Measurements from ENCODE around the gene SLC6A11. TPM values are rescaled to one million over a fixed set of nuclear protein-coding genes. Genes with fewer than 3 reads are reported as not detected.

The SLC6A11 gene
- total RNA-seq, 1 experiment from 2014 or later = 1.5 TPM

DNA sequence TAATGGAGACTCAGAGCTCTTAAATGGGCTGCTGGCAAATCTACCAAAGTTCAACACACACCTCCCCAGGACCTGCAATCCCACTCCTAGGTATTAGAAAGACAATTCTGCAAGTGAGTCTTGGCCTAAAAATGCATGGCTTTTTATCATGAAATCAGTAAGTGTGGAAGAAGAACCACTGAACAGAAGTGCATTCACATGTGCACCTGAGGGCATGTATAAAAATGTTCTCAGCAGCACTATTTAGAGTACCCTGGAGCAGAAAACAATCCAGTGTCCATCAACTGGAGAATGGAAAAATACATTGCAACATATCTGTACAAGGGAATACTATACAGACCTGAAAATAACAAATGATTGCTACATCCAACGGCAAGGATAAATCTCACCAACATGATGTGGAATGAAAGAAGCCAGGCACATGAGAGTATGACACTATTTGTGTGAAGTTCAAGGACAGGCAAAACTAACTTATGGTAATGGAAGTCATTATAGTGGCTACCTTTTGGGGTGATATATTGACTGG lies 168.4 kb downstream of the SLC6A11 start:
- no peak overlapping the region for H4K8ac ChIP-seq (replicated peaks; ENCODE audit: insufficient read length, low read depth, low read length)
- Mint-ChIP-seq H3K27ac (no peak overlapping the region), H3K4me1 (peaks cover 19 to 29% of the 10 kb centered on the region in 2 experiments), H3K27me3 (ENCODE audit: low read depth) (peaks cover 43% of the 10 kb centered on the region), H3K4me3 (no peak overlapping the region), H3K36me3 (ENCODE audit: insufficient read depth in 1 of 3, low read depth in 3 of 3) (no peaks in the 10 kb centered on the region), H3K9me3 (no peaks in the 10 kb centered on the region; a peak in 1 of 5 replicates)
- no peak overlapping the region for H3K23ac ChIP-seq (ENCODE audit: insufficient read length, low read depth, low read length)
- no peak overlapping the region for H2BK20ac ChIP-seq (ENCODE audit: low read depth, low read length, poor library complexity, severe bottlenecking)
- H3K27me3 ChIP-seq (ENCODE audit: insufficient read depth, low read length) = no peaks in the 10 kb centered on the region
- DNase-seq = no peak
- H3K18ac ChIP-seq (ENCODE audit: insufficient read length, low read depth, low read length) = no peak overlapping the region
- no peak overlapping the region for H2BK12ac ChIP-seq (ENCODE audit: insufficient read length, low read depth, low read length)
- H2BK120ac ChIP-seq (ENCODE audit: low read depth, low read length, poor library complexity, severe bottlenecking) = no peak overlapping the region
- no peak overlapping the region for H3K4me2 ChIP-seq (ENCODE audit: insufficient read depth, insufficient read length, low read length)
- H2AK5ac ChIP-seq (ENCODE audit: insufficient read length, low read length) = no peak overlapping the region
- no peak overlapping the region for H4K91ac ChIP-seq (ENCODE audit: insufficient read length, low read depth, low read length)
- H4K20me1 ChIP-seq (ENCODE audit: control insufficient read depth, insufficient read depth, insufficient read length) = no peaks in the 10 kb centered on the region
- no peak overlapping the region for H2AFZ ChIP-seq (ENCODE audit: low read length)
- H3K56ac ChIP-seq (ENCODE audit: insufficient read length, low read depth, low read length) = no peak overlapping the region
- no peak overlapping the region for H2BK15ac ChIP-seq (ENCODE audit: low read depth, low read length)
- H3K4me1 ChIP-seq (ENCODE audit: insufficient read depth, low read length) = peaks cover 2% of the 10 kb centered on the region; the same call in 1 of the 2 replicates
- no peak overlapping the region for H3K14ac ChIP-seq (ENCODE audit: insufficient read depth, low read length)
- no peak overlapping the region for H3K9ac ChIP-seq (ENCODE audit: extremely low read depth, insufficient read length, low read length)
- H3K79me2 ChIP-seq (ENCODE audit: insufficient read depth, low read length) = no peaks in the 10 kb centered on the region
- no peaks in the 10 kb centered on the region for H3K23me2 ChIP-seq (ENCODE audit: insufficient read length, low read depth, low read length, poor library complexity, severe bottlenecking)
- H3K9me3 ChIP-seq (ENCODE audit: control insufficient read depth, low read depth, low read length) = no peaks in the 10 kb centered on the region
- TF ChIP-seq, protein P1, sequence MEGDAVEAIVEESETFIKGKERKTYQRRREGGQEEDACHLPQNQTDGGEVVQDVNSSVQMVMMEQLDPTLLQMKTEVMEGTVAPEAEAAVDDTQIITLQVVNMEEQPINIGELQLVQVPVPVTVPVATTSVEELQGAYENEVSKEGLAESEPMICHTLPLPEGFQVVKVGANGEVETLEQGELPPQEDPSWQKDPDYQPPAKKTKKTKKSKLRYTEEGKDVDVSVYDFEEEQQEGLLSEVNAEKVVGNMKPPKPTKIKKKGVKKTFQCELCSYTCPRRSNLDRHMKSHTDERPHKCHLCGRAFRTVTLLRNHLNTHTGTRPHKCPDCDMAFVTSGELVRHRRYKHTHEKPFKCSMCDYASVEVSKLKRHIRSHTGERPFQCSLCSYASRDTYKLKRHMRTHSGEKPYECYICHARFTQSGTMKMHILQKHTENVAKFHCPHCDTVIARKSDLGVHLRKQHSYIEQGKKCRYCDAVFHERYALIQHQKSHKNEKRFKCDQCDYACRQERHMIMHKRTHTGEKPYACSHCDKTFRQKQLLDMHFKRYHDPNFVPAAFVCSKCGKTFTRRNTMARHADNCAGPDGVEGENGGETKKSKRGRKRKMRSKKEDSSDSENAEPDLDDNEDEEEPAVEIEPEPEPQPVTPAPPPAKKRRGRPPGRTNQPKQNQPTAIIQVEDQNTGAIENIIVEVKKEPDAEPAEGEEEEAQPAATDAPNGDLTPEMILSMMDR (conservative IDR thresholded peaks at IDR 0.05) = no peak
- no peak overlapping the region for H3K4ac ChIP-seq (ENCODE audit: low read depth, low read length)
- no peak overlapping the region for H3K27ac ChIP-seq (ENCODE audit: insufficient read length, low read depth, low read length)
- no peak overlapping the region for H4K5ac ChIP-seq (ENCODE audit: insufficient read length, low read depth, low read length)
- no CpG with 5 or more reads among the region's 1 CpG for WGBS (ENCODE audit: extremely low coverage, insufficient read length, low lambda C conversion rate)
- H3T11ph ChIP-seq (ENCODE audit: low read length) = no peak overlapping the region
- H2BK5ac ChIP-seq (ENCODE audit: insufficient read length, low read length) = no peak overlapping the region
- no peaks in the 10 kb centered on the region for H3K79me1 ChIP-seq (ENCODE audit: insufficient read depth, low read depth, low read length, poor library complexity, severe bottlenecking)
